Gastrocnemius medialis (tissue), 4 donors: ENCODE data around the gene C22orf31. TPM values are rescaled to one million over a fixed set of nuclear protein-coding genes. Genes with fewer than 3 reads are reported as not detected.
A peak's percentile ranks its signal among the peaks of the same experiment; 100 is the strongest.

Source experiments
- ATAC-seq, 2 donors: fragments of 150-250 bp; one replicate each; pipeline ENCODE4 v1.9.1; 2016
- DNase-seq, 2 donors: peaks; one replicate each; pipeline ENCODE4 v3.0.0-alpha.2; 2019
- H3K27ac ChIP-seq, 4 donors: fragments of 200-600 bp; sonication (generic); 1 replicate in 1 of 4; 2 replicates in 3 of 4; pipeline ENCODE4 v1.5.1; 2016 to 2018; ENCODE audit warnings: mild to moderate bottlenecking in 2 of 4, moderate library complexity in 1 of 4
- H3K27me3 ChIP-seq, 3 donors: fragments of 200-600 bp; sonication (generic) in 2 of 3; 1 replicate in 1 of 3; 2 replicates in 2 of 3; pipeline versions ENCODE4 v1.5.1 to v1.6.0; 2016 to 2019; ENCODE audit warnings: mild to moderate bottlenecking in 1 of 3, moderate library complexity in 1 of 3
- H3K36me3 ChIP-seq, 2 donors: fragments of 200-600 bp; sonication (generic) in 1 of 2; one replicate each; pipeline ENCODE4 v1.5.1; 2017 to 2018
- H3K4me1 ChIP-seq, 2 donors: fragments of 200-600 bp; sonication (generic) in 1 of 2; one replicate each; pipeline ENCODE4 v1.5.1; 2016 to 2017; ENCODE audit warnings: mild to moderate bottlenecking in 2 of 2
- H3K4me3 ChIP-seq, 4 donors: fragments of 200-600 bp; sonication (generic) in 3 of 4; 1 replicate in 1 of 4; 2 replicates in 3 of 4; pipeline ENCODE4 v1.5.1; 2016 to 2019; ENCODE audit warnings: mild to moderate bottlenecking in 2 of 4
- H3K9me3 ChIP-seq, 3 donors: fragments of 200-600 bp; sonication (generic) in 2 of 3; 1 replicate in 1 of 3; 2 replicates in 2 of 3; pipeline ENCODE4 v1.5.1; 2016 to 2019
- POLR2A ChIP-seq, 2 donors: fragments of 450-650 bp; IDR thresholded peaks; one replicate each; pipeline ENCODE4 v1.6.1; 2017; ENCODE audit warnings: antibody characterized with exemption in 2 of 2, mild to moderate bottlenecking in 2 of 2, moderate library complexity in 2 of 2
- in situ Hi-C, 4 donors: fragments of 200-750 bp; cut with MboI; loops; one replicate each; pipeline versions ENCODE4 v1.15.0 to v1.8.0; 2017; ENCODE audit warnings: low sequenced_read_pairs in 4 of 4
- intact Hi-C: fragments of 100-400 bp; cut with DNase I; formaldehyde crosslinking; loops from one replicate; pipeline ENCODE4 v1.15.1; 2023; ENCODE audit warnings: low total_unique reads
- total RNA-seq, 4 donors: library from RNA; depleted of rRNA; stranded (reverse); fragments of >200 nt; gene quantifications; one replicate each; pipeline versions ENCODE4 v1.1.0 to v1.2.3, GENCODE V29; 2016
- TF ChIP-seq, protein P1 (sequence below), 5 experiments: fragments of 450-650 bp in 3 of 5; fragments of 200-600 bp in 2 of 5; sonication (generic) in 2 of 5; IDR thresholded peaks in 4 of 5; conservative IDR thresholded peaks in 1 of 5; 1 replicate in 4 of 5; 2 replicates in 1 of 5; pipeline ENCODE4 v1.5.1; 2016 to 2019; ENCODE audit warnings: antibody characterized with exemption in 5 of 5, mild to moderate bottlenecking in 3 of 5, moderate library complexity in 3 of 5

The C22orf31 gene
- total RNA-seq, 4 donors from 2014 or later, result not detected

GRCh38 chr22:29030618-29031226 is 30.9 kb downstream of the C22orf31 start:
- no peaks in the 10 kb centered on the region for H3K36me3 ChIP-seq
- H3K4me1 ChIP-seq, result peaks cover 19 to 23% of the 10 kb centered on the region in 2 donors
- in situ Hi-C loops (loop anchor here (25.0 kb wide), 1 partner anchor 418 kb away; no protein-coding TSS in a partner anchor), intact Hi-C loops (loop anchor here (1.0 to 10.0 kb wide), 3 partner anchors 51 to 426 kb away; partner anchors contain the start of gene XBP1)
- TF ChIP-seq, protein P1, sequence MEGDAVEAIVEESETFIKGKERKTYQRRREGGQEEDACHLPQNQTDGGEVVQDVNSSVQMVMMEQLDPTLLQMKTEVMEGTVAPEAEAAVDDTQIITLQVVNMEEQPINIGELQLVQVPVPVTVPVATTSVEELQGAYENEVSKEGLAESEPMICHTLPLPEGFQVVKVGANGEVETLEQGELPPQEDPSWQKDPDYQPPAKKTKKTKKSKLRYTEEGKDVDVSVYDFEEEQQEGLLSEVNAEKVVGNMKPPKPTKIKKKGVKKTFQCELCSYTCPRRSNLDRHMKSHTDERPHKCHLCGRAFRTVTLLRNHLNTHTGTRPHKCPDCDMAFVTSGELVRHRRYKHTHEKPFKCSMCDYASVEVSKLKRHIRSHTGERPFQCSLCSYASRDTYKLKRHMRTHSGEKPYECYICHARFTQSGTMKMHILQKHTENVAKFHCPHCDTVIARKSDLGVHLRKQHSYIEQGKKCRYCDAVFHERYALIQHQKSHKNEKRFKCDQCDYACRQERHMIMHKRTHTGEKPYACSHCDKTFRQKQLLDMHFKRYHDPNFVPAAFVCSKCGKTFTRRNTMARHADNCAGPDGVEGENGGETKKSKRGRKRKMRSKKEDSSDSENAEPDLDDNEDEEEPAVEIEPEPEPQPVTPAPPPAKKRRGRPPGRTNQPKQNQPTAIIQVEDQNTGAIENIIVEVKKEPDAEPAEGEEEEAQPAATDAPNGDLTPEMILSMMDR (IDR thresholded peaks at IDR 0.05 in 4 of 5, conservative IDR thresholded peaks at IDR 0.05 in 1 of 5), result no peak
- TF ChIP-seq POLR2A (IDR thresholded peaks at IDR 0.05), result no peak
- peak; percentile 64 to 82 for DNase-seq
- H3K4me3 ChIP-seq, result peak overlapping the region; percentile 51 to 70 (median 58)
- peak; percentile 69 to 77 for ATAC-seq
- H3K27ac ChIP-seq, result peak overlapping the region; percentile 69 to 83 (median 80)
- H3K9me3 ChIP-seq, result no peaks in the 10 kb centered on the region
- H3K27me3 ChIP-seq, result no peaks in the 10 kb centered on the region

GRCh38 chr22:29030016-29030617 is 31.5 kb downstream of the C22orf31 start:
- Histone ChIP-seq H3K36me3 (no peaks in the 10 kb centered on the region), H3K27ac (peak overlapping the region; percentile 69 to 83 (median 80)), H3K27me3 (no peaks in the 10 kb centered on the region), H3K4me1 (peaks cover 19 to 23% of the 10 kb centered on the region in 2 donors), H3K9me3 (no peaks in the 10 kb centered on the region), H3K4me3 (peak overlapping the region; percentile 51 to 70 (median 58))
- in situ Hi-C loops (loop anchor here (25.0 kb wide), 1 partner anchor 418 kb away; no protein-coding TSS in a partner anchor), intact Hi-C loops (loop anchor here (1.0 to 10.0 kb wide), 3 partner anchors 51 to 425 kb away; partner anchors contain the start of gene XBP1)
- no peak for DNase-seq
- ATAC-seq, result no peak
- no peak for TF ChIP-seq POLR2A (IDR thresholded peaks at IDR 0.05)
- TF ChIP-seq, protein P1 (IDR thresholded peaks at IDR 0.05 in 4 of 5, conservative IDR thresholded peaks at IDR 0.05 in 1 of 5), result no peak

DNA sequence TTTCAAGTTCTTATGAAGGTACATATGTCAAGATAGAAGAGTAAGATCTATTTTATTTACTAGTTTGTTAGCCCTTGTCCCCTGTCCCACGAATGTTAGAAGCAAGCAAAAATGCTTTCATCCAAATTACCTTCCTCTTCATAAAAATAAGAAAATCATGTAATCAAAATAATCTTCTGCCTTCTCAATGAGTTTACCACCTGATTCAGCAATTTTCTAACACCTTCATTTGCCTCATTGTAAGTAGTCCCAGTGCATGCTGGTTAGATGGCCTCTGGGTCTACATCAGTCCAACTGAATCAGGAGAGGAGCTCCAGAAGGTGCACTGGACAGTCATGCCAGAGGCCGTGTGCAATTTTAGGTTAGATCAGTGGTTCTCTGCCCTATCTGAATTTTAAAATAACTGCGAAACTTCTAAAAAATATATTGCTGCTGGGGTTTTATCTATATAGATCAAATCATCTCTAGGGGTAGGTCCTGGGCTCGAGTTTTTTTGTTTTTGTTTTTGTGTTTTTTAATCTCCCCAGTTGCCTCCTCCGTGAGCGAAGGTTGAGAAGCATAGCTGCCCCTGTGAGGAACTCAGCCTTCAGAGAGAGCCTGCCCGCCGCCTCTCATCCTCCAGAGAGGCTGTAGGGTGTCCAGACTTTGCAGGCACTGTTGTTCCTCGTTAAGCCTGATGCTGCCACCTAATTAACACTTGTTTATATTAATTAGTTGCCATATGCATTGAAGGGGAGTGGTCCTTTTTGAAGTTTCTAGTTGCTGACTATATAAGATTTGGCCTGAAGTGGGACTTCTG is 32.2 kb downstream of the C22orf31 start:
- no peaks in the 10 kb centered on the region for H3K36me3 ChIP-seq
- TF ChIP-seq, protein P1 (IDR thresholded peaks at IDR 0.05 in 4 of 5, conservative IDR thresholded peaks at IDR 0.05 in 1 of 5), result no peak
- TF ChIP-seq POLR2A (IDR thresholded peaks at IDR 0.05), result no peak
- no peak overlapping the region for H3K4me3 ChIP-seq
- in situ Hi-C loops (loop anchor here (25.0 kb wide), 1 partner anchor 417 kb away; no protein-coding TSS in a partner anchor), intact Hi-C loops (no loop called here)
- no peaks in the 10 kb centered on the region for H3K9me3 ChIP-seq
- peaks cover 19 to 23% of the 10 kb centered on the region in 2 donors for H3K4me1 ChIP-seq
- H3K27ac ChIP-seq, result peak overlapping the region in 1 of 4 donors; percentile 81
- no peak for DNase-seq
- no peak for ATAC-seq
- no peaks in the 10 kb centered on the region for H3K27me3 ChIP-seq

DNA sequence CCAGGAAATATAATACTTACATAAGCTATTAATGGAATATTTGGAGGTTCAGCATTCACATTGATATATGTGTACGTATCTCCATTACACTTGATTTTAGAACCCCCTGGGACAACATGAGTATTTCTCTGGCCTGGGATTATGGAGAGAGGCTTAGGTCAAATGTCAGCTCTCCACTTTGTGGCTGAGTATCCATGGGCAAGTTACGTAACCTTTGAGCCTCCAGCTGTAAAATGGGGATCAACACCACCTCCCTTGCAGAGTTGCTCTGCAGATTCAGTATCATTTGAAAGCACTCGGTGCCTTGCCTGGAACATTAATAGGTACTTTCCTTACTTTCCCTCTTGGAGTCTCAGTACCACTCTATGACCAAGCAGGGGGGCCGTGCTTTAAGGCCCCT is 33.2 kb downstream of the C22orf31 start:
- in situ Hi-C loops, result loop anchor here (25.0 kb wide), 1 partner anchor 416 kb away; no protein-coding TSS in a partner anchor
- DNase-seq, result no peak
- no peak overlapping the region for H3K27ac ChIP-seq

More for the DNA sequence above, 33.2 kb downstream of the C22orf31 start:
- Histone ChIP-seq H3K4me3 (no peak overlapping the region), H3K9me3 (no peaks in the 10 kb centered on the region), H3K36me3 (no peaks in the 10 kb centered on the region), H3K27me3 (no peaks in the 10 kb centered on the region), H3K4me1 (peaks cover 20 to 23% of the 10 kb centered on the region in 2 donors)
- intact Hi-C loops, result no loop called here
- ATAC-seq, result no peak
- no peak for TF ChIP-seq POLR2A (IDR thresholded peaks at IDR 0.05)
- TF ChIP-seq, protein P1 (IDR thresholded peaks at IDR 0.05 in 4 of 5, conservative IDR thresholded peaks at IDR 0.05 in 1 of 5), result no peak
